AG08396 (cell line): ENCODE data around the gene DCAF7.
A peak's percentile ranks its signal among the peaks of the same experiment; 100 is the strongest.

Experiments used
- DNase-seq: peaks from one replicate; pipeline ENCODE4 v3.0.0; 2012; ENCODE audit warnings: low spot score, mixed read lengths

Gene DCAF7

GRCh38 chr17:63544467-63545301, 5.6 kb upstream of the DCAF7 start:
- no peak for DNase-seq

GRCh38 chr17:63546308-63547082, 3.8 kb upstream of the DCAF7 start:
- DNase-seq: peak; percentile 1

GRCh38 chr17:63547083-63547523, 3.2 kb upstream of the DCAF7 start:
- DNase-seq: no peak

GRCh38 chr17:63549289-63549945, 860 bp upstream of the DCAF7 start:
- no peak for DNase-seq

- DNase-seq: peak; percentile 32
These were observed 751 bp downstream of the DCAF7 start for GRCh38 chr17:63550817-63551639.

GRCh38 chr17:63552211-63552610, 1.9 kb downstream of the DCAF7 start:
- DNase-seq: peak; percentile 9

GRCh38 chr17:63555500-63556156, 5.4 kb downstream of the DCAF7 start:
- DNase-seq: no peak

GRCh38 chr17:63557416-63557815, 7.1 kb downstream of the DCAF7 start:
- no peak for DNase-seq

GRCh38 chr17:63558441-63558840, 8.2 kb downstream of the DCAF7 start:
- no peak for DNase-seq

- DNase-seq: no peak
These were observed 11.5 kb downstream of the DCAF7 start for GRCh38 chr17:63561819-63562218.

GRCh38 chr17:63563339-63563738, 13.1 kb downstream of the DCAF7 start:
- no peak for DNase-seq

- DNase-seq: no peak
These were observed 14.3 kb downstream of the DCAF7 start for GRCh38 chr17:63564562-63564961.

- no peak for DNase-seq
These were observed 17.0 kb downstream of the DCAF7 start for GRCh38 chr17:63567229-63567628.

- no peak for DNase-seq
These were observed 18.3 kb downstream of the DCAF7 start for GRCh38 chr17:63568563-63568962.

- DNase-seq: peak; percentile 35
These were observed 21.5 kb downstream of the DCAF7 start for GRCh38 chr17:63571632-63572310.

- DNase-seq: peak; percentile 32
These were observed 23.4 kb downstream of the DCAF7 start for GRCh38 chr17:63573634-63574033.

GRCh38 chr17:63578027-63578768, 27.9 kb downstream of the DCAF7 start:
- DNase-seq: no peak

- DNase-seq: no peak
These were observed 28.5 kb downstream of the DCAF7 start for GRCh38 chr17:63578769-63579111.

GRCh38 chr17:63579633-63580032, 29.4 kb downstream of the DCAF7 start:
- no peak for DNase-seq

GRCh38 chr17:63587770-63588169, 37.5 kb downstream of the DCAF7 start:
- DNase-seq: no peak
